Naive thymus-derived CD8-positive, alpha-beta T cell (primary cell): ENCODE measurements around the gene MRPS15. TPM values are rescaled to one million over a fixed set of nuclear protein-coding genes. Genes with fewer than 3 reads are reported as not detected.
A peak's percentile ranks its signal among the peaks of the same experiment; 100 is the strongest.
"Not testable (repeated sequence)": the region's sequence is repeated elsewhere in the genome, so short reads cannot be mapped to it uniquely, and the experiment has no call there.

Experiments used
- ATAC-seq, 2 donors: fragments of 150-1000 bp; cut with Tn5 transposase in 1 of 2; sonication (Bioruptor Pico), chemical (Tn5 transposase) in 1 of 2; 1 replicate in 1 of 2; 2 replicates in 1 of 2; pipeline ENCODE4 v1.10.0; 2021; ENCODE audit warnings: mild to moderate bottlenecking in 2 of 2, moderate library complexity in 2 of 2
- POLR2A ChIA-PET: fragments of 350-600 bp; sonication (Branson Sonifier 250); formaldehyde crosslinking; loops from one replicate; lab custom pipeline; 2021; ENCODE audit warnings: antibody characterized with exemption; lab: Charles Lee
- DNase-seq, 10 donors: peaks; one replicate each; pipeline versions ENCODE4 v3.0.0 to v3.0.0-alpha.2; 2020 to 2022
- H3K27ac Mint-ChIP-seq, 10 donors: one replicate each; pipeline ENCODE4 v1.8.0; 2020 to 2022; ENCODE audit warnings: mild to moderate bottlenecking in 10 of 10, mixed read lengths in 10 of 10, moderate library complexity in 4 of 10, inconsistent platforms in 1 of 10
- H3K27me3 Mint-ChIP-seq, 5 donors: one replicate each; pipeline ENCODE4 v1.8.0; 2021 to 2022; ENCODE audit warnings: mixed read lengths in 5 of 5
- H3K36me3 Mint-ChIP-seq, 3 donors: one replicate each; pipeline ENCODE4 v1.8.0; 2020 to 2022; ENCODE audit warnings: mixed read lengths in 3 of 3, mild to moderate bottlenecking in 2 of 3, inconsistent platforms in 1 of 3
- H3K4me1 Mint-ChIP-seq, 4 donors: one replicate each; pipeline ENCODE4 v1.8.0; 2021 to 2022; ENCODE audit warnings: mixed read lengths in 4 of 4
- H3K4me3 Mint-ChIP-seq, 10 donors: one replicate each; pipeline ENCODE4 v1.8.0; 2020 to 2022; ENCODE audit warnings: mild to moderate bottlenecking in 10 of 10, mixed read lengths in 10 of 10, moderate library complexity in 6 of 10, inconsistent platforms in 1 of 10
- H3K9me3 Mint-ChIP-seq, 9 donors: one replicate each; pipeline ENCODE4 v1.8.0; 2020 to 2022; ENCODE audit warnings: mixed read lengths in 9 of 9, mild to moderate bottlenecking in 3 of 9, inconsistent platforms in 1 of 9, moderate library complexity in 1 of 9
- polyA plus RNA-seq, 3 donors: library from polyadenylated mRNA; unstranded; fragments of 300-500 nt; fragmentation: Illumina TruSeq; gene quantifications; one replicate each; pipeline ENCODE4 v1.2.3, GENCODE V29; 2021
- total RNA-seq, 8 experiments: library from RNA in 2 of 8; stranded (reverse) in 2 of 8; gene quantifications; one replicate each; pipeline ENCODE4 v1.2.3 and lab custom pipeline; 2021 to 2026

MRPS15 gene
- total and polyA plus RNA-seq, 5 experiments from 2014 or later: 38.6 to 95.9 (median 87.2) TPM

GRCh38 chr1:36481091-36481490, 16.9 kb upstream of the MRPS15 start:
- H3K36me3 Mint-ChIP-seq: no peaks in the 10 kb centered on the region
- H3K9me3 Mint-ChIP-seq: no peaks in the 10 kb centered on the region
- peaks cover 0 to 16% (median 4%) of the 10 kb centered on the region in 5 donors for H3K27me3 Mint-ChIP-seq
- H3K4me1 Mint-ChIP-seq: peaks cover 7 to 15% (median 12%) of the 10 kb centered on the region in 4 donors
- H3K4me3 Mint-ChIP-seq: no peak overlapping the region
- ATAC-seq: no peak
- no peak for DNase-seq
- POLR2A ChIA-PET: no interaction called here
- H3K27ac Mint-ChIP-seq: peak overlapping the region in 1 of 10 donors; percentile 39

- no peak overlapping the region for H3K4me3 Mint-ChIP-seq
- no peaks in the 10 kb centered on the region for H3K9me3 Mint-ChIP-seq
- H3K36me3 Mint-ChIP-seq: no peaks in the 10 kb centered on the region
- POLR2A ChIA-PET: no interaction called here
- DNase-seq (no peak), ATAC-seq (no peak)
- H3K4me1 Mint-ChIP-seq: peaks cover 7 to 13% (median 10%) of the 10 kb centered on the region in 4 donors
- H3K27me3 Mint-ChIP-seq: peaks cover 0 to 13% (median 4%) of the 10 kb centered on the region in 5 donors
- no peak overlapping the region for H3K27ac Mint-ChIP-seq
Observed at GRCh38 chr1:36480161-36480560, 16.0 kb upstream of the MRPS15 start.

- DNase-seq (no peak), ATAC-seq (no peak)
- Mint-ChIP-seq H3K27ac (peak overlapping the region in 1 of 10 donors; percentile 33), H3K4me1 (peaks cover 7 to 13% (median 10%) of the 10 kb centered on the region in 4 donors), H3K27me3 (peaks cover 0 to 13% (median 4%) of the 10 kb centered on the region in 5 donors), H3K9me3 (no peaks in the 10 kb centered on the region), H3K4me3 (no peak overlapping the region), H3K36me3 (no peaks in the 10 kb centered on the region)
- POLR2A ChIA-PET: no interaction called here
Observed at GRCh38 chr1:36479505-36480051, 15.4 kb upstream of the MRPS15 start.

GRCh38 chr1:36477615-36478014, 13.4 kb upstream of the MRPS15 start:
- peaks cover 7 to 12% (median 10%) of the 10 kb centered on the region in 4 donors for H3K4me1 Mint-ChIP-seq
- peak overlapping the region in 2 of 10 donors; percentile 29 to 50 for H3K27ac Mint-ChIP-seq
- H3K4me3 Mint-ChIP-seq, POLR2A ChIA-PET, DNase-seq, ATAC-seq, H3K36me3 Mint-ChIP-seq, H3K9me3 Mint-ChIP-seq: not testable (repeated sequence)
- H3K27me3 Mint-ChIP-seq: peaks cover 0 to 13% (median 4%) of the 10 kb centered on the region in 5 donors

- no peak overlapping the region for H3K4me3 Mint-ChIP-seq
- no peak for ATAC-seq
- no peak overlapping the region for H3K27ac Mint-ChIP-seq
Observed at GRCh38 chr1:36476945-36477344, 12.8 kb upstream of the MRPS15 start.

GRCh38 chr1:36475910-36476604, 11.9 kb upstream of the MRPS15 start:
- Mint-ChIP-seq H3K4me1 (no peaks in the 10 kb centered on the region), H3K9me3 (no peaks in the 10 kb centered on the region), H3K27ac (no peak overlapping the region), H3K4me3 (no peak overlapping the region), H3K36me3 (no peaks in the 10 kb centered on the region), H3K27me3 (peaks cover 0 to 6% (median 0%) of the 10 kb centered on the region in 5 donors)
- ATAC-seq (no peak), DNase-seq (no peak)
- POLR2A ChIA-PET: no interaction called here

More at GRCh38 chr1:36476945-36477344, 12.8 kb upstream of the MRPS15 start:
- Mint-ChIP-seq H3K4me1 (peaks cover 3 to 6% (median 4%) of the 10 kb centered on the region in 4 donors), H3K9me3 (no peaks in the 10 kb centered on the region), H3K36me3 (no peaks in the 10 kb centered on the region), H3K27me3 (peaks cover 0 to 10% (median 3%) of the 10 kb centered on the region in 5 donors)
- POLR2A ChIA-PET: no interaction called here
- DNase-seq: no peak

GRCh38 chr1:36475341-36475740, 11.2 kb upstream of the MRPS15 start:
- POLR2A ChIA-PET: no interaction called here

GRCh38 chr1:36472656-36473055, 8.5 kb upstream of the MRPS15 start:
- no peaks in the 10 kb centered on the region for H3K36me3 Mint-ChIP-seq
- no peaks in the 10 kb centered on the region for H3K4me1 Mint-ChIP-seq
- no peaks in the 10 kb centered on the region for H3K27me3 Mint-ChIP-seq
- no peak for ATAC-seq
- no peak overlapping the region for H3K4me3 Mint-ChIP-seq
- H3K27ac Mint-ChIP-seq: no peak overlapping the region
- no peak for DNase-seq
- POLR2A ChIA-PET: no interaction called here
- H3K9me3 Mint-ChIP-seq: no peaks in the 10 kb centered on the region

More at GRCh38 chr1:36475341-36475740, 11.2 kb upstream of the MRPS15 start:
- Mint-ChIP-seq H3K4me1 (no peaks in the 10 kb centered on the region), H3K9me3 (no peaks in the 10 kb centered on the region), H3K36me3 (no peaks in the 10 kb centered on the region), H3K27ac (no peak overlapping the region), H3K4me3 (no peak overlapping the region), H3K27me3 (peaks cover 0 to 6% (median 0%) of the 10 kb centered on the region in 5 donors)
- DNase-seq (no peak), ATAC-seq (no peak)

- DNase-seq (no peak), ATAC-seq (no peak)
- no peak overlapping the region for H3K27ac Mint-ChIP-seq
- no peak overlapping the region for H3K4me3 Mint-ChIP-seq
- no peaks in the 10 kb centered on the region for H3K9me3 Mint-ChIP-seq
- no peaks in the 10 kb centered on the region for H3K27me3 Mint-ChIP-seq
- POLR2A ChIA-PET: interaction anchor here (0.6 kb wide), 1 partner anchor 1274 kb away, joined by 4 read pairs; no protein-coding TSS in a partner anchor
- no peaks in the 10 kb centered on the region for H3K4me1 Mint-ChIP-seq
- H3K36me3 Mint-ChIP-seq: no peaks in the 10 kb centered on the region
Observed at GRCh38 chr1:36471830-36472641, 7.9 kb upstream of the MRPS15 start.

GRCh38 chr1:36469163-36469562, 5.0 kb upstream of the MRPS15 start:
- Mint-ChIP-seq H3K27me3 (no peaks in the 10 kb centered on the region), H3K4me3 (no peak overlapping the region), H3K27ac (no peak overlapping the region), H3K4me1 (peaks cover under 1 to 13% (median 8%) of the 10 kb centered on the region in 4 donors), H3K9me3 (no peaks in the 10 kb centered on the region), H3K36me3 (no peaks in the 10 kb centered on the region)
- DNase-seq (no peak), ATAC-seq (no peak)
- POLR2A ChIA-PET: no interaction called here

- Mint-ChIP-seq H3K4me3 (no peak overlapping the region), H3K27ac (no peak overlapping the region), H3K36me3 (no peaks in the 10 kb centered on the region), H3K9me3 (no peaks in the 10 kb centered on the region), H3K27me3 (no peaks in the 10 kb centered on the region), H3K4me1 (peaks cover 10 to 22% (median 17%) of the 10 kb centered on the region in 4 donors)
- ATAC-seq: no peak
- POLR2A ChIA-PET: no interaction called here
- no peak for DNase-seq
Observed at GRCh38 chr1:36467700-36468455, 3.7 kb upstream of the MRPS15 start.

- Mint-ChIP-seq H3K36me3 (peaks cover 0 to 3% (median 0%) of the 10 kb centered on the region in 3 donors), H3K9me3 (no peaks in the 10 kb centered on the region), H3K4me1 (peaks cover 10 to 26% (median 22%) of the 10 kb centered on the region in 4 donors), H3K27ac (no peak overlapping the region), H3K27me3 (no peaks in the 10 kb centered on the region), H3K4me3 (no peak overlapping the region)
- ATAC-seq: no peak
- no peak for DNase-seq
- POLR2A ChIA-PET: interaction anchor here (1.0 kb wide), 1 partner anchor 16 kb away, joined by 5 read pairs; no protein-coding TSS in a partner anchor
Observed at GRCh38 chr1:36467027-36467410, 2.8 kb upstream of the MRPS15 start.
